Epithelial cell of esophagus (primary cell): Measurements from ENCODE around the gene SLC25A36.

Source experiments
- DNase-seq: peaks from one replicate; pipeline ENCODE4 v3.0.0; 2010; ENCODE audit warnings: low read depth
- H3K4me3 ChIP-seq: 2 replicates; pipeline ENCODE4 v1.5.1; 2011; ENCODE audit warnings: mild to moderate bottlenecking, low read length, control low read depth
- CTCF ChIP-seq: IDR thresholded peaks from 2 replicates; pipeline ENCODE4 v1.5.1; 2011; ENCODE audit warnings: low read depth, mild to moderate bottlenecking, low read length, control low read depth, inconsistent platforms; ENCODE audit not compliant: insufficient read depth; ENCODE audit errors: missing control alignments

SLC25A36 gene

DNA sequence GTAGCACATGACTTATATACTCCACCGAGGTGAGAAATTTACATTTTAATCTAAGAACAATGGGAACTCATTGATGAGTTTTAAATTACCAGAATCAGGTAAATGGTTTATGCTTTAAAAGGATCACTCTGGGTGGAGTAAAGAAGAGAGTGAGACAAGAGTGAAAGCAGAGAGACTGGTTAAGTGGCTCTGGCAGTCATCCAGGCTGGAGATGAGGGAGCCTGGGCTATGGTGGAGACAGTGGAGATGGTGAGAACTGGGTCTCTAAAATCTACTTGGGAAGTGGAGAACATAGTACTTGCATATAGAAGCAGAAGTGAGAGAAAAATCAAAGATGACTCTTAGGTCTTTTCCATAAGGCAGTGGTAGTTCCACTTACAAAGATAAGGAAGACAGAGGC lies 37.1 kb upstream of the SLC25A36 start:
- DNase-seq: no peak
- no peak for TF ChIP-seq CTCF
- H3K4me3 ChIP-seq: no peak overlapping the region

- no peak for TF ChIP-seq CTCF
- no peak for DNase-seq
- H3K4me3 ChIP-seq: no peak overlapping the region
Measured at GRCh38 chr3:140905559-140905958, 36.1 kb upstream of the SLC25A36 start.

GRCh38 chr3:140906785-140907184 lies 34.9 kb upstream of the SLC25A36 start:
- no peak for TF ChIP-seq CTCF
- DNase-seq: no peak
- H3K4me3 ChIP-seq: no peak overlapping the region

- H3K4me3 ChIP-seq: no peak overlapping the region
- DNase-seq: no peak
- peak; percentile 5 for TF ChIP-seq CTCF
Measured at GRCh38 chr3:140910860-140911259, 30.8 kb upstream of the SLC25A36 start.

- no peak for DNase-seq
- no peak overlapping the region for H3K4me3 ChIP-seq
- TF ChIP-seq CTCF: no peak
Measured at GRCh38 chr3:140911822-140912221, 29.8 kb upstream of the SLC25A36 start.

GRCh38 chr3:140913728-140914127 lies 27.9 kb upstream of the SLC25A36 start:
- H3K4me3 ChIP-seq: no peak overlapping the region
- no peak for DNase-seq
- no peak for TF ChIP-seq CTCF

GRCh38 chr3:140914384-140914945 lies 27.2 kb upstream of the SLC25A36 start:
- no peak for TF ChIP-seq CTCF
- DNase-seq: no peak
- H3K4me3 ChIP-seq: no peak overlapping the region
